Lower leg skin (tissue), 3 donors: ENCODE data around the gene CTXND1.

Source experiments
- CTCF ChIP-seq, 3 donors: fragments of 450-650 bp; IDR thresholded peaks; one replicate each; pipeline ENCODE4 v1.5.1; 2016; ENCODE audit warnings: antibody characterized with exemption in 3 of 3, mild to moderate bottlenecking in 3 of 3, moderate library complexity in 2 of 3
- POLR2A ChIP-seq, 2 donors: fragments of 450-650 bp; IDR thresholded peaks; one replicate each; pipeline ENCODE4 v1.6.1; 2016 to 2017; ENCODE audit warnings: antibody characterized with exemption in 2 of 2, mild to moderate bottlenecking in 1 of 2, moderate library complexity in 1 of 2

GRCh38 chr15:80270472-80270871, 18.5 kb upstream of the CTXND1 start:
- TF ChIP-seq CTCF (IDR thresholded peaks at IDR 0.05) = no peak
- TF ChIP-seq POLR2A (IDR thresholded peaks at IDR 0.05) = no peak
